ENCODE data around the gene CCDC85B. TPM values are rescaled to one million over a fixed set of nuclear protein-coding genes. Genes with fewer than 3 reads are reported as not detected.

The CCDC85B gene
- total RNA-seq, 4 donors from 2014 or later: 63.5 to 99.5 (median 84.6) TPM

GRCh38 chr11:65911682-65912568 is 21.5 kb downstream of the CCDC85B start:
- H3K36me3 ChIP-seq: peaks cover 0 to 2% (median 0%) of the 10 kb centered on the region in 4 donors
- H3K9me3 ChIP-seq: no peaks in the 10 kb centered on the region
- no peak for DNase-seq (ENCODE audit: extremely low spot score)
- H3K4me3 ChIP-seq: no peak overlapping the region
- H3K4me1 ChIP-seq: peaks cover 36 to 48% (median 43%) of the 10 kb centered on the region in 4 donors
- intact Hi-C loops (cut with DNase I): no loop called here
- 23% methylated on average over 13 of the region's 14 CpGs for WGBS
- TF ChIP-seq POLR2A (IDR thresholded peaks at IDR 0.05; ENCODE audit: low read depth) (no peak), CTCF (IDR thresholded peaks at IDR 0.05) (peak in 2 of 3 experiments; percentile 40), POLR2AphosphoS5 (IDR thresholded peaks at IDR 0.05) (peak; percentile 51 to 63), EP300 (IDR thresholded peaks at IDR 0.05) (no peak)
- H3K27me3 ChIP-seq: no peaks in the 10 kb centered on the region
- H3K27ac ChIP-seq (replicated peaks in 1 of 4): no peak overlapping the region

GRCh38 chr11:65912845-65913244 is 22.4 kb downstream of the CCDC85B start:
- no peak for TF ChIP-seq POLR2A (IDR thresholded peaks at IDR 0.05; ENCODE audit: low read depth)
- no peak for TF ChIP-seq CTCF (IDR thresholded peaks at IDR 0.05)
- no peak for TF ChIP-seq POLR2AphosphoS5 (IDR thresholded peaks at IDR 0.05)
- H3K27ac ChIP-seq (replicated peaks in 1 of 4): peak overlapping the region in 1 of 4 donors; percentile 13
- peaks cover 0 to 9% (median 0%) of the 10 kb centered on the region in 4 donors for H3K36me3 ChIP-seq
- WGBS: 27% methylated on average over 3 of the region's 4 CpGs
- no peaks in the 10 kb centered on the region for H3K9me3 ChIP-seq
- H3K4me1 ChIP-seq: peaks cover 45 to 57% (median 52%) of the 10 kb centered on the region in 4 donors
- DNase-seq (ENCODE audit: extremely low spot score): no peak
- intact Hi-C loops (cut with DNase I): no loop called here
- H3K27me3 ChIP-seq: no peaks in the 10 kb centered on the region
- H3K4me3 ChIP-seq: no peak overlapping the region

GRCh38 chr11:65915101-65915820 is 24.8 kb downstream of the CCDC85B start:
- H3K9me3 ChIP-seq: no peaks in the 10 kb centered on the region
- 80% methylated on average over 8 of the region's 10 CpGs for WGBS
- peaks cover 0 to 9% (median 0%) of the 10 kb centered on the region in 4 donors for H3K36me3 ChIP-seq
- DNase-seq (ENCODE audit: extremely low spot score): no peak
- intact Hi-C loops (cut with DNase I): no loop called here
- H3K27ac ChIP-seq (replicated peaks in 1 of 4): peak overlapping the region; percentile 91 to 99 (median 94)
- H3K4me1 ChIP-seq: peaks cover 51 to 70% (median 64%) of the 10 kb centered on the region in 4 donors
- H3K27me3 ChIP-seq: no peaks in the 10 kb centered on the region
- TF ChIP-seq POLR2AphosphoS5 (IDR thresholded peaks at IDR 0.05) (no peak), POLR2A (IDR thresholded peaks at IDR 0.05; ENCODE audit: low read depth) (no peak), CTCF (IDR thresholded peaks at IDR 0.05) (no peak), EP300 (IDR thresholded peaks at IDR 0.05) (no peak)
- H3K4me3 ChIP-seq: peak overlapping the region; percentile 16 to 27 (median 19)

GRCh38 chr11:65915821-65916251 is 25.4 kb downstream of the CCDC85B start:
- Histone ChIP-seq H3K9me3 (no peaks in the 10 kb centered on the region), H3K27me3 (no peaks in the 10 kb centered on the region), H3K4me1 (peaks cover 57 to 76% (median 69%) of the 10 kb centered on the region in 4 donors), H3K36me3 (peaks cover 0 to 10% (median 2%) of the 10 kb centered on the region in 4 donors), H3K27ac (replicated peaks in 1 of 4) (peak overlapping the region; percentile 91 to 99 (median 94)), H3K4me3 (peak overlapping the region; percentile 16 to 27 (median 19))
- intact Hi-C loops (cut with DNase I): no loop called here
- 26% methylated on average over 6 of the region's 13 CpGs for WGBS
- TF ChIP-seq POLR2AphosphoS5 (IDR thresholded peaks at IDR 0.05) (peak; percentile 88 to 91), CTCF (IDR thresholded peaks at IDR 0.05) (no peak), POLR2A (IDR thresholded peaks at IDR 0.05; ENCODE audit: low read depth) (no peak), EP300 (IDR thresholded peaks at IDR 0.05) (no peak)
- no peak for DNase-seq (ENCODE audit: extremely low spot score)

Data from esophagus muscularis mucosa (tissue), 4 donors.